Smooth muscle cell (in vitro differentiated cells): ENCODE results near the gene GALNT4. TPM values are rescaled to one million over a fixed set of nuclear protein-coding genes. Genes with fewer than 3 reads are reported as not detected.

Experiments used
- DNase-seq: peaks from one replicate; lab custom pipeline; 2025; ENCODE audit not compliant: unreplicated experiment; lab: John Stamatoyannopoulos, UW
- H2AFZ ChIP-seq: fragments of 200-600 bp; sonication (generic); 2 replicates; pipeline ENCODE4 v1.6.0; 2016; ENCODE audit warnings: antibody characterized with exemption, low read depth, mild to moderate bottlenecking
- H3F3A ChIP-seq: fragments of 200-600 bp; sonication (generic); 2 replicates; pipeline ENCODE4 v1.6.0; 2017; ENCODE audit warnings: antibody characterized with exemption, low read depth
- H3K27ac ChIP-seq: fragments of 200-600 bp; sonication (generic); 2 replicates; pipeline ENCODE4 v1.5.1; 2016; ENCODE audit warnings: low read depth, mild to moderate bottlenecking
- H3K27me3 ChIP-seq: fragments of 200-600 bp; sonication (generic); 2 replicates; pipeline ENCODE4 v1.6.1; 2016; ENCODE audit warnings: low read depth, mild to moderate bottlenecking
- H3K36me3 ChIP-seq: fragments of 200-600 bp; sonication (generic); 2 replicates; pipeline ENCODE4 v1.5.1; 2016; ENCODE audit warnings: low read depth
- H3K4me1 ChIP-seq: fragments of 200-600 bp; sonication (generic); 2 replicates; pipeline ENCODE4 v1.5.1; 2016; ENCODE audit warnings: low read depth
- H3K4me2 ChIP-seq: fragments of 200-600 bp; sonication (generic); 2 replicates; pipeline ENCODE4 v1.6.0; 2016; ENCODE audit warnings: mild to moderate bottlenecking
- H3K4me3 ChIP-seq: fragments of 200-600 bp; sonication (generic); 2 replicates; pipeline ENCODE4 v1.5.1; 2016; ENCODE audit warnings: mild to moderate bottlenecking
- H3K79me2 ChIP-seq: fragments of 200-600 bp; sonication (generic); 2 replicates; pipeline ENCODE4 v1.6.0; 2016; ENCODE audit warnings: low read depth, mild to moderate bottlenecking
- H3K9ac ChIP-seq: fragments of 200-600 bp; sonication (generic); 2 replicates; pipeline ENCODE4 v1.6.0; 2016; ENCODE audit warnings: low read depth
- H3K9me3 ChIP-seq: fragments of 200-600 bp; sonication (generic); replicated peaks from 2 replicates; pipeline ENCODE4 v1.5.1; 2016; ENCODE audit warnings: low read depth
- H4K20me1 ChIP-seq: fragments of 200-600 bp; sonication (generic); 2 replicates; pipeline ENCODE4 v1.6.0; 2016; ENCODE audit warnings: low read depth
- WGBS: methylation state at CpG from one replicate; pipeline ENCODE4 v1.1.7; 2016; ENCODE audit warnings: low lambda C conversion rate; 5-methylcytosine and 5-hydroxymethylcytosine counted together
- polyA plus RNA-seq: library from polyadenylated mRNA; unstranded; fragments of >200 nt; fragmentation: Nextera tagmentation; extraction: Ambion mirVana; gene quantifications from 2 replicates; pipeline ENCODE4 v1.2.1, GENCODE V29; 2016
- total RNA-seq: library from RNA; depleted of rRNA; stranded (reverse); fragments of >200 nt; gene quantifications from 2 replicates; pipeline ENCODE4 v1.2.3, GENCODE V29; 2014
- TF ChIP-seq, protein P1 (sequence below): fragments of 200-600 bp; sonication (generic); IDR thresholded peaks from 2 replicates; pipeline ENCODE4 v1.5.1; 2017; ENCODE audit warnings: borderline replicate concordance, mild to moderate bottlenecking, antibody characterized with exemption; ENCODE audit not compliant: insufficient read depth, poor library complexity, severe bottlenecking

GALNT4 gene
- total and polyA plus RNA-seq, 2 experiments from 2014 or later: 2.3 to 3.6 TPM

DNA sequence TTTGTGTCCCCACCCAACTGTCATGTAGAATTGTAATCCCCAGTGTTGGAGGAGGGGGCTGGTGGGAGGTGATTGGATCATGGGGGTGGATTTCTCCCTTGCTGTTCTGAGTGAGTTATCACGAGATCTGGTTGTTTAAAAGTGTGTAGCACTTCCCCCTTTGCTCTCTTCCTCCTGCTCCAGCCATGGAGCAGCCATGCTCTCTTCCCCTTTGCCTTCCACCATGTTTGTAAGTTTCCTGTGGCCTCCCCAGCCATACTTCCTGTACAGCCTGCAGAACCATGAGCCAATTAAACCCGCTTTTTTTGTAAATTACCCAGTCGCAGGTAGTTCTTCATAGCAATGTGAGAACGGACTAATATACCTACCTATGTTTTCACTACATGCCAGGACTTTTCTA is 3.8 kb upstream of the GALNT4 start:
- peaks cover 4% of the 10 kb centered on the region for H3F3A ChIP-seq
- H3K79me2 ChIP-seq: peaks cover 7% of the 10 kb centered on the region
- no peak overlapping the region for H3K4me2 ChIP-seq
- H4K20me1 ChIP-seq: peaks cover 5% of the 10 kb centered on the region
- H3K4me3 ChIP-seq: no peak overlapping the region
- H3K36me3 ChIP-seq: no peaks in the 10 kb centered on the region
- no peak overlapping the region for H3K9ac ChIP-seq
- TF ChIP-seq, protein P1, sequence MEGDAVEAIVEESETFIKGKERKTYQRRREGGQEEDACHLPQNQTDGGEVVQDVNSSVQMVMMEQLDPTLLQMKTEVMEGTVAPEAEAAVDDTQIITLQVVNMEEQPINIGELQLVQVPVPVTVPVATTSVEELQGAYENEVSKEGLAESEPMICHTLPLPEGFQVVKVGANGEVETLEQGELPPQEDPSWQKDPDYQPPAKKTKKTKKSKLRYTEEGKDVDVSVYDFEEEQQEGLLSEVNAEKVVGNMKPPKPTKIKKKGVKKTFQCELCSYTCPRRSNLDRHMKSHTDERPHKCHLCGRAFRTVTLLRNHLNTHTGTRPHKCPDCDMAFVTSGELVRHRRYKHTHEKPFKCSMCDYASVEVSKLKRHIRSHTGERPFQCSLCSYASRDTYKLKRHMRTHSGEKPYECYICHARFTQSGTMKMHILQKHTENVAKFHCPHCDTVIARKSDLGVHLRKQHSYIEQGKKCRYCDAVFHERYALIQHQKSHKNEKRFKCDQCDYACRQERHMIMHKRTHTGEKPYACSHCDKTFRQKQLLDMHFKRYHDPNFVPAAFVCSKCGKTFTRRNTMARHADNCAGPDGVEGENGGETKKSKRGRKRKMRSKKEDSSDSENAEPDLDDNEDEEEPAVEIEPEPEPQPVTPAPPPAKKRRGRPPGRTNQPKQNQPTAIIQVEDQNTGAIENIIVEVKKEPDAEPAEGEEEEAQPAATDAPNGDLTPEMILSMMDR: no peak
- H3K9me3 ChIP-seq: no peaks in the 10 kb centered on the region
- H3K4me1 ChIP-seq: peaks cover 7% of the 10 kb centered on the region
- DNase-seq: no peak
- H2AFZ ChIP-seq: no peak overlapping the region
- no peak overlapping the region for H3K27ac ChIP-seq
- WGBS: 91% methylated on average over 4 of the region's 4 CpGs
- H3K27me3 ChIP-seq: no peaks in the 10 kb centered on the region

GRCh38 chr12:89525824-89526770 is 1.5 kb upstream of the GALNT4 start, which contains the start of gene POC1B:
Gene POC1B (minus strand): TSS chr12:89526047. CDS start chr12:89525895, 152 bp downstream.
- Histone ChIP-seq H3K27me3 (no peaks in the 10 kb centered on the region), H3K4me1 (peaks cover 11% of the 10 kb centered on the region), H3K27ac (peak within 1 kb of the TSS; percentile 28), H3K79me2 (peaks cover 30% of the 10 kb centered on the region), H3K9me3 (no peaks in the 10 kb centered on the region), H3K4me3 (peak within 1 kb of the TSS; percentile 91), H3F3A (peaks cover 4% of the 10 kb centered on the region), H3K4me2 (peak within 1 kb of the TSS; percentile 90), H3K9ac (peak within 1 kb of the TSS; percentile 58), H2AFZ (peak within 1 kb of the TSS; percentile 99), H3K36me3 (no peaks in the 10 kb centered on the region), H4K20me1 (peaks cover 12% of the 10 kb centered on the region)
- peak; percentile 33 for DNase-seq
- WGBS: 2% methylated on average over 36 of the region's 39 CpGs
- TF ChIP-seq, protein P1: no peak

DNA sequence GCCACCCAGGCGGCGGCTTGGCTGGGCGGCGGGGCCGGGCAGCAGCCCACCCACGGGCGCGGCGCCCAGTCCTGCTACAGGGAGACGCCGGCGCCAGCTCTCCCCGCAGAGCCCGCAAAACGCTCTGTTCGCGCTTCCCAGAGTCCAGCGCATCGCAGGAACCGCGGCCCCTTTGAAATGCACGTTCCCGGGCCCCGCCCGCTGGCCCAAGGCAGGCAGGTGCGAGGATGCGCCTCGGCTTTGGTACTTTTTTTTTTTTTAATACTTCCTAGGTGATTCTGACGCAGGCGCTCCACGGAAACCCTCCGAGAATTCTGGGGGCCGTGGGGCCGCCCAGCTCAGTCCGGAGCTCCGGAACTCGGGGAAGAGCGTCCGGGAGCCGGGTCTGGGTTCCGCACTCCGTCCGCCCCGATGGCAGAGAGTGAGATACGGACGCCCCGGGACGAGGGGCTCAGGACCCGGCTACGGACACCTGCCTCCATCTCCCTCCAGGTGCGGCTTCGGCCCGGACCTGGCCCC is 768 bp upstream of the GALNT4 start:
- DNase-seq: no peak
- Histone ChIP-seq H3K4me3 (peak overlapping the region; percentile 91), H3K36me3 (no peaks in the 10 kb centered on the region), H3K79me2 (peaks cover 30% of the 10 kb centered on the region), H3K4me2 (peak overlapping the region; percentile 90), H3K9me3 (no peaks in the 10 kb centered on the region), H3K27ac (peak overlapping the region; percentile 28), H3K4me1 (peaks cover 11% of the 10 kb centered on the region), H3K9ac (peak overlapping the region; percentile 58), H4K20me1 (peaks cover 12% of the 10 kb centered on the region), H2AFZ (peak overlapping the region; percentile 99), H3K27me3 (no peaks in the 10 kb centered on the region), H3F3A (peaks cover 4% of the 10 kb centered on the region)
- WGBS: 1% methylated on average over 46 of the region's 53 CpGs
- TF ChIP-seq, protein P1: no peak
